ENCODE results near the gene SCAF1. TPM values are rescaled to one million over a fixed set of nuclear protein-coding genes. Genes with fewer than 3 reads are reported as not detected.

Gene SCAF1
- total RNA-seq, 4 donors from 2014 or later = 17.5 to 38.4 (median 25.8) TPM

GRCh38 chr19:49654581-49654980 is 12.6 kb downstream of the SCAF1 start:
- peaks cover 80 to 90% of the 10 kb centered on the region in 2 donors for H3K36me3 ChIP-seq
- no peaks in the 10 kb centered on the region for H3K27me3 ChIP-seq
- H3K4me1 ChIP-seq = no peaks in the 10 kb centered on the region
- no peak for TF ChIP-seq POLR2A (IDR thresholded peaks at IDR 0.05)
- H3K9me3 ChIP-seq = no peaks in the 10 kb centered on the region
- no peak overlapping the region for H3K4me3 ChIP-seq (replicated peaks in 1 of 3)
- intact Hi-C loops (cut with DNase I) = no loop called here
- no peak for DNase-seq
- 86 to 94% methylated on average over 10 of the region's 10 CpGs for WGBS, 2 donors
- H3K27ac ChIP-seq = no peak overlapping the region

GRCh38 chr19:49655570-49656455 is 13.8 kb downstream of the SCAF1 start:
- TF ChIP-seq POLR2A (IDR thresholded peaks at IDR 0.05) (no peak), CTCF (IDR thresholded peaks at IDR 0.05) (no peak)
- Histone ChIP-seq H3K9me3 (no peaks in the 10 kb centered on the region), H3K36me3 (peaks cover 75 to 85% of the 10 kb centered on the region in 2 donors), H3K4me1 (no peaks in the 10 kb centered on the region), H3K27me3 (no peaks in the 10 kb centered on the region), H3K27ac (no peak overlapping the region), H3K4me3 (replicated peaks in 1 of 3) (no peak overlapping the region)
- DNase-seq = no peak
- 91 to 93% methylated on average over 23 of the region's 23 CpGs for WGBS, 2 donors
- intact Hi-C loops (cut with DNase I) = no loop called here

- no peaks in the 10 kb centered on the region for H3K9me3 ChIP-seq
Measured at GRCh38 chr19:49656456-49657109, 14.6 kb downstream of the SCAF1 start.

GRCh38 chr19:49657493-49658138 is 15.6 kb downstream of the SCAF1 start:
- DNase-seq = no peak
- WGBS, 2 donors = 90 to 91% methylated on average over 19 to 20 of the region's 22 CpGs
- H3K27ac ChIP-seq = no peak overlapping the region
- intact Hi-C loops (cut with DNase I) = no loop called here
- no peaks in the 10 kb centered on the region for H3K27me3 ChIP-seq
- no peak overlapping the region for H3K4me3 ChIP-seq (replicated peaks in 1 of 3)
- no peaks in the 10 kb centered on the region for H3K4me1 ChIP-seq
- peaks cover 80 to 91% of the 10 kb centered on the region in 2 donors for H3K36me3 ChIP-seq
- TF ChIP-seq POLR2A (IDR thresholded peaks at IDR 0.05) (no peak), CTCF (IDR thresholded peaks at IDR 0.05) (no peak)
- H3K9me3 ChIP-seq = no peaks in the 10 kb centered on the region

More at GRCh38 chr19:49656456-49657109, 14.6 kb downstream of the SCAF1 start:
- no peak for DNase-seq
- Histone ChIP-seq H3K27ac (no peak overlapping the region), H3K4me3 (replicated peaks in 1 of 3) (no peak overlapping the region), H3K27me3 (no peaks in the 10 kb centered on the region), H3K36me3 (peaks cover 76 to 86% of the 10 kb centered on the region in 2 donors), H3K4me1 (no peaks in the 10 kb centered on the region)
- WGBS, 2 donors = 95% methylated on average over 16 to 17 of the region's 17 CpGs
- intact Hi-C loops (cut with DNase I) = no loop called here
- no peak for TF ChIP-seq POLR2A (IDR thresholded peaks at IDR 0.05)
- no peak for TF ChIP-seq CTCF (IDR thresholded peaks at IDR 0.05)

- DNase-seq = no peak
- intact Hi-C loops (cut with DNase I) = no loop called here
- 90 to 93% methylated on average over 10 to 14 of the region's 15 CpGs for WGBS, 2 donors
- Histone ChIP-seq H3K27ac (no peak overlapping the region), H3K36me3 (peaks cover 77 to 88% of the 10 kb centered on the region in 2 donors), H3K9me3 (no peaks in the 10 kb centered on the region), H3K4me3 (replicated peaks in 1 of 3) (no peak overlapping the region), H3K4me1 (no peaks in the 10 kb centered on the region), H3K27me3 (no peaks in the 10 kb centered on the region)
- TF ChIP-seq CTCF (IDR thresholded peaks at IDR 0.05) (no peak), POLR2A (IDR thresholded peaks at IDR 0.05) (no peak)
Measured at GRCh38 chr19:49658139-49658517, 16.1 kb downstream of the SCAF1 start.
